PC-9 (cell line): ENCODE data around the gene GCSAML. TPM values are rescaled to one million over a fixed set of nuclear protein-coding genes. Genes with fewer than 3 reads are reported as not detected.

Experiments used
- BruUV-seq: library from RNA; stranded (reverse); fragments of 400-500 nt; replicated peaks from 2 replicates; lab custom pipeline; 2021; lab: Mats Ljungman, UMichigan
- CTCF ChIA-PET: fragments of 300-600 bp; sonication (Branson Sonifier 250); formaldehyde crosslinking; loops from one replicate; lab custom pipeline; 2022; ENCODE audit warnings: antibody characterized with exemption; lab: Charles Lee
- POLR2A ChIA-PET: fragments of 300-600 bp; sonication (Branson Sonifier 250); formaldehyde crosslinking; loops from one replicate; lab custom pipeline; 2022; ENCODE audit warnings: antibody characterized with exemption; ENCODE audit not compliant: unreplicated experiment; lab: Charles Lee
- DNase-seq, 2 experiments: peaks; one replicate each; pipeline versions ENCODE4 v3.0.0 to v3.0.0-alpha.2; 2015 to 2022; ENCODE audit warnings: mixed read lengths in 1 of 2
- H2AFZ ChIP-seq: fragments of 200-600 bp; sonication (generic); 2 replicates; pipeline ENCODE4 v1.8.1; 2017; ENCODE audit warnings: antibody characterized with exemption
- H3F3A ChIP-seq: fragments of 200-600 bp; sonication (generic); 2 replicates; pipeline ENCODE4 v1.8.1; 2017; ENCODE audit warnings: antibody characterized with exemption, mild to moderate bottlenecking, low read depth; ENCODE audit not compliant: insufficient read depth
- H3K27ac ChIP-seq: fragments of 200-600 bp; sonication (generic); 2 replicates; pipeline ENCODE4 v1.6.1; 2016; ENCODE audit warnings: mixed run types
- H3K27me3 ChIP-seq: fragments of 200-600 bp; sonication (generic); 2 replicates; pipeline ENCODE4 v1.6.1; 2016; ENCODE audit warnings: low read depth, mixed run types; ENCODE audit not compliant: insufficient read depth
- H3K36me3 ChIP-seq: fragments of 200-600 bp; sonication (generic); 2 replicates; pipeline ENCODE4 v1.6.1; 2016; ENCODE audit warnings: low read depth, mixed run types
- H3K4me1 ChIP-seq: fragments of 200-600 bp; sonication (generic); replicated peaks from 2 replicates; pipeline ENCODE4 v1.6.1; 2016; ENCODE audit warnings: mixed run types; ENCODE audit not compliant: insufficient read depth
- H3K4me2 ChIP-seq: fragments of 200-600 bp; sonication (generic); 2 replicates; pipeline ENCODE4 v1.6.1; 2017; ENCODE audit warnings: mixed run types
- H3K4me3 ChIP-seq: fragments of 200-600 bp; sonication (generic); 2 replicates; pipeline ENCODE4 v1.6.1; 2016; ENCODE audit warnings: mixed run types
- H3K79me2 ChIP-seq: fragments of 200-600 bp; sonication (generic); 2 replicates; pipeline ENCODE4 v1.6.1; 2017; ENCODE audit warnings: low read depth, mixed run types
- H3K9me2 ChIP-seq: fragments of 200-600 bp; sonication (generic); 2 replicates; pipeline ENCODE4 v1.8.1; 2017; ENCODE audit warnings: mild to moderate bottlenecking; ENCODE audit not compliant: insufficient read depth
- H3K9me3 ChIP-seq: fragments of 200-600 bp; sonication (generic); 2 replicates; pipeline ENCODE4 v1.8.1; 2016; ENCODE audit warnings: low read depth; ENCODE audit not compliant: insufficient read depth
- H4K20me1 ChIP-seq: fragments of 200-600 bp; sonication (generic); 2 replicates; pipeline ENCODE4 v1.8.1; 2017; ENCODE audit not compliant: insufficient read depth
- CTCF ChIP-seq: fragments of 200-600 bp; sonication (generic); conservative IDR thresholded peaks from 2 replicates; pipeline ENCODE4 v1.6.1; 2017; ENCODE audit warnings: mixed run types, antibody characterized with exemption, mild to moderate bottlenecking, moderate library complexity
- EZH2 ChIP-seq: fragments of 200-600 bp; sonication (generic); IDR thresholded peaks from 2 replicates; pipeline ENCODE4 v1.8.0; 2017; ENCODE audit warnings: antibody characterized with exemption, low read depth
- intact Hi-C: fragments of 100-400 bp; cut with micrococcal nuclease; formaldehyde crosslinking; loops from one replicate; pipeline ENCODE4 v1.10.0; 2022; ENCODE audit not compliant: unreplicated experiment
- total RNA-seq: library from RNA; stranded (reverse); gene quantifications from 2 replicates; pipeline ENCODE4 v1.2.3, GENCODE V29; 2021

GCSAML gene
- total RNA-seq, 1 experiment from 2014 or later: not detected

- TF ChIP-seq CTCF: no peak
- TF ChIP-seq EZH2: no peak
- ChIA-PET CTCF (no interaction called here), POLR2A (no interaction called here)
- H4K20me1 ChIP-seq: no peaks in the 10 kb centered on the region
- H3K9me2 ChIP-seq: no peaks in the 10 kb centered on the region
- peaks cover 12% of the 10 kb centered on the region for H3K27me3 ChIP-seq
- DNase-seq: no peak
- no peak overlapping the region for H2AFZ ChIP-seq
- H3K79me2 ChIP-seq: no peaks in the 10 kb centered on the region
- no peak overlapping the region for H3K4me3 ChIP-seq
- H3K4me2 ChIP-seq: no peak overlapping the region
- H3K36me3 ChIP-seq: no peaks in the 10 kb centered on the region
- intact Hi-C loops: no loop called here
- BruUV-seq: no TSS peak
- no peaks in the 10 kb centered on the region for H3K4me1 ChIP-seq
- H3K9me3 ChIP-seq: no peaks in the 10 kb centered on the region
- no peak overlapping the region for H3K27ac ChIP-seq
- H3F3A ChIP-seq: no peaks in the 10 kb centered on the region
Observed at GRCh38 chr1:247557926-247558674, 9.2 kb downstream of the GCSAML start.

GRCh38 chr1:247561711-247562110 is 12.8 kb downstream of the GCSAML start:
- no peak for DNase-seq
- Histone ChIP-seq H2AFZ (no peak overlapping the region), H3K27me3 (peaks cover 12% of the 10 kb centered on the region), H3K9me3 (no peaks in the 10 kb centered on the region), H3K9me2 (no peaks in the 10 kb centered on the region), H3K4me3 (no peak overlapping the region), H4K20me1 (no peaks in the 10 kb centered on the region), H3K4me2 (no peak overlapping the region), H3K36me3 (no peaks in the 10 kb centered on the region), H3K27ac (no peak overlapping the region), H3K4me1 (no peaks in the 10 kb centered on the region), H3K79me2 (no peaks in the 10 kb centered on the region), H3F3A (no peaks in the 10 kb centered on the region)
- intact Hi-C loops: no loop called here
- CTCF ChIA-PET: no interaction called here
- no TSS peak for BruUV-seq
- POLR2A ChIA-PET: no interaction called here
- TF ChIP-seq EZH2 (no peak), CTCF (no peak)

GRCh38 chr1:247562198-247562597 is 13.3 kb downstream of the GCSAML start:
- H3K4me1 ChIP-seq: no peaks in the 10 kb centered on the region
- CTCF ChIA-PET: no interaction called here
- TF ChIP-seq CTCF: no peak
- TF ChIP-seq EZH2: no peak
- no peak for DNase-seq
- H3K27ac ChIP-seq: no peak overlapping the region
- POLR2A ChIA-PET: no interaction called here
- H3K9me3 ChIP-seq: no peaks in the 10 kb centered on the region
- intact Hi-C loops: no loop called here
- BruUV-seq: no TSS peak
- H3K4me2 ChIP-seq: no peak overlapping the region
- H3K9me2 ChIP-seq: no peaks in the 10 kb centered on the region
- no peaks in the 10 kb centered on the region for H3F3A ChIP-seq
- H3K27me3 ChIP-seq: peaks cover 12% of the 10 kb centered on the region
- H4K20me1 ChIP-seq: no peaks in the 10 kb centered on the region
- H3K79me2 ChIP-seq: no peaks in the 10 kb centered on the region
- H3K36me3 ChIP-seq: no peaks in the 10 kb centered on the region
- H3K4me3 ChIP-seq: no peak overlapping the region
- no peak overlapping the region for H2AFZ ChIP-seq
